ENCODE results near the gene AK5.
"Not testable (repeated sequence)": the region's sequence is repeated elsewhere in the genome, so short reads cannot be mapped to it uniquely, and the experiment has no call there.

DNA sequence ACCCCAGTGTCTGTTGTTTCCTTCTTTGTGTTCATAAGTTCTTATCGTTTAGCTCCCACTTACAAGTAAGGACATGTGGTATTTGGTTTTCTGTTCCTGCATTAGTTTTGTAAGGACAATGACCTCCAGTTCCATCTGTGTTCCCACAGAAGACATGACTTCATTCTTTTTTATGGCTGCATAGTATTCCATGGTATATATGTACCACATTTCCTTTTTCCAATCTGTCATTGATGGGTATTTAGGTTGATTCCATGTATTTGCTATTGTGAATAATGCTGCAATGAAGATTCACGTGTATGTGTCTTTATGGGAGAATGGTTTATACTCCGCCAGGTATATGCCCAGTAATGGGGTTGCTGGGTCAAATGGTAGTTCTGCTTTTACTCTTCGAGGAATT, 127.1 kb downstream of the AK5 start:
- TF ChIP-seq, protein P1, sequence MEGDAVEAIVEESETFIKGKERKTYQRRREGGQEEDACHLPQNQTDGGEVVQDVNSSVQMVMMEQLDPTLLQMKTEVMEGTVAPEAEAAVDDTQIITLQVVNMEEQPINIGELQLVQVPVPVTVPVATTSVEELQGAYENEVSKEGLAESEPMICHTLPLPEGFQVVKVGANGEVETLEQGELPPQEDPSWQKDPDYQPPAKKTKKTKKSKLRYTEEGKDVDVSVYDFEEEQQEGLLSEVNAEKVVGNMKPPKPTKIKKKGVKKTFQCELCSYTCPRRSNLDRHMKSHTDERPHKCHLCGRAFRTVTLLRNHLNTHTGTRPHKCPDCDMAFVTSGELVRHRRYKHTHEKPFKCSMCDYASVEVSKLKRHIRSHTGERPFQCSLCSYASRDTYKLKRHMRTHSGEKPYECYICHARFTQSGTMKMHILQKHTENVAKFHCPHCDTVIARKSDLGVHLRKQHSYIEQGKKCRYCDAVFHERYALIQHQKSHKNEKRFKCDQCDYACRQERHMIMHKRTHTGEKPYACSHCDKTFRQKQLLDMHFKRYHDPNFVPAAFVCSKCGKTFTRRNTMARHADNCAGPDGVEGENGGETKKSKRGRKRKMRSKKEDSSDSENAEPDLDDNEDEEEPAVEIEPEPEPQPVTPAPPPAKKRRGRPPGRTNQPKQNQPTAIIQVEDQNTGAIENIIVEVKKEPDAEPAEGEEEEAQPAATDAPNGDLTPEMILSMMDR (conservative IDR thresholded peaks at IDR 0.05 in 1 of 2, IDR thresholded peaks at IDR 0.05 in 1 of 2; ENCODE audit: extremely low read depth in 1 of 2, insufficient read depth in 1 of 2, low read depth in 1 of 2, low read length in 2 of 2), result not testable (repeated sequence)
- TF ChIP-seq EZH2 (IDR thresholded peaks at IDR 0.05; ENCODE audit: borderline replicate concordance, low read length), result not testable (repeated sequence)

All from mammary epithelial cell (primary cell).